Ovary (tissue), 3 donors: Measurements from ENCODE around the gene PDSS2.

Experiments
- EP300 ChIP-seq: sonication (generic); formaldehyde crosslinking; IDR thresholded peaks from one replicate; pipeline ENCODE4 v1.6.1; 2017; ENCODE audit warnings: antibody characterized with exemption
- POLR2A ChIP-seq: fragments of 450-650 bp; IDR thresholded peaks from one replicate; pipeline ENCODE4 v1.6.1; 2017; ENCODE audit warnings: antibody characterized with exemption, mild to moderate bottlenecking, moderate library complexity
- TF ChIP-seq, protein P1 (sequence below), 3 donors: fragments of 450-650 bp in 2 of 3; fragments of 200-600 bp in 1 of 3; IDR thresholded peaks; one replicate each; pipeline versions ENCODE4 v1.5.1 to v1.8.0; 2016 to 2022; ENCODE audit warnings: antibody characterized with exemption in 3 of 3, mild to moderate bottlenecking in 1 of 3
- donor health status: DM: no; HTN: no; CAD: no.

DNA sequence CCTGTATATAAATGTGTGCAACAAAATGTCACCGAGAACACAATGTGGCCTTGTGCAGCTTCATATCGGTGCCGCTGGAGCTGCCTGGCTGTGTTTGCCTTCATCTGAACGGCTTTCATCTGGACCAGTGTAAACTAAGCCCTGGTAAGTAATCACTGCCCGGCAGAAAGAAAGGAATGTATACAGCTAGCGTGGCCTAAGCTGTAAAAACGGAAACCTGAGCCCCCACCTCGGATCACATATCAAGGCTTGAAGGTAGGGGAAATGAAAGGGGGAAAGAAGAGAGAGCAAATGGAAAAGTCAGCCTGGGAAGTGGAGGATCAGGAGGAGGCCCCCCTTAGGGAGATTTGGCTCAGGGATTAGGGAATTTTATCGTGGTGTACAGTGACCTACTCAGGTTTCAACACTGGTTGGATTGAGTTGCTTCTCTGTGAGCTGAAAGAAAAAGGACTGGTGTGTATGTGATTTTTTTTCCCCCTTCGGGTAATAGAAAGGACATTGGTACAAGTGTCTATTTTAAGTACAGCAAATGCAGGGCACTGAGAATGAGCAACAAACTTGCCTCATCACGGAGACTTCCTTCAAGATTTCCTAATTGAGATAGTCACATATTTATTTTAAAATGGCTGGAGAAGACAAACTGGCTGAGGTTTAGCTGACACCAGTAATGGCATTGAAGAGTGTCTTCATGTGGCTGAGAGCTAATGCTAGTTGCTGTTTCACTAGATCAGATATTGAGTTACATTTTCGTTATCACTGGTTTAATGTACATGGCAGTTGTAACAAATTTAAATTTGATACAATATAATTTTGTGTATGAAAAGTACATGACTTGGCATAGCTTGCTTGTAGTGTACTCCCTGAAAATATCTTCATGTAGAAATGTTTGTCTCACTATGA, 34.0 kb upstream of the PDSS2 start:
- TF ChIP-seq POLR2A (no peak), EP300 (no peak)
- TF ChIP-seq, protein P1, sequence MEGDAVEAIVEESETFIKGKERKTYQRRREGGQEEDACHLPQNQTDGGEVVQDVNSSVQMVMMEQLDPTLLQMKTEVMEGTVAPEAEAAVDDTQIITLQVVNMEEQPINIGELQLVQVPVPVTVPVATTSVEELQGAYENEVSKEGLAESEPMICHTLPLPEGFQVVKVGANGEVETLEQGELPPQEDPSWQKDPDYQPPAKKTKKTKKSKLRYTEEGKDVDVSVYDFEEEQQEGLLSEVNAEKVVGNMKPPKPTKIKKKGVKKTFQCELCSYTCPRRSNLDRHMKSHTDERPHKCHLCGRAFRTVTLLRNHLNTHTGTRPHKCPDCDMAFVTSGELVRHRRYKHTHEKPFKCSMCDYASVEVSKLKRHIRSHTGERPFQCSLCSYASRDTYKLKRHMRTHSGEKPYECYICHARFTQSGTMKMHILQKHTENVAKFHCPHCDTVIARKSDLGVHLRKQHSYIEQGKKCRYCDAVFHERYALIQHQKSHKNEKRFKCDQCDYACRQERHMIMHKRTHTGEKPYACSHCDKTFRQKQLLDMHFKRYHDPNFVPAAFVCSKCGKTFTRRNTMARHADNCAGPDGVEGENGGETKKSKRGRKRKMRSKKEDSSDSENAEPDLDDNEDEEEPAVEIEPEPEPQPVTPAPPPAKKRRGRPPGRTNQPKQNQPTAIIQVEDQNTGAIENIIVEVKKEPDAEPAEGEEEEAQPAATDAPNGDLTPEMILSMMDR (IDR thresholded peaks at IDR 0.05) = no peak
